Endothelial cell of umbilical vein (primary cell): ENCODE results near the gene ACSF3.

Experiments used
- EZH2 ChIP-seq: IDR thresholded peaks from 2 replicates; pipeline ENCODE4 v1.6.1; 2012; ENCODE audit warnings: borderline replicate concordance, low read depth, mild to moderate bottlenecking, moderate library complexity, low read length, inconsistent platforms; ENCODE audit not compliant: severe bottlenecking
- POLR2A ChIP-seq: IDR thresholded peaks from 2 replicates; pipeline ENCODE4 v1.6.1; 2012; ENCODE audit warnings: low read depth, mild to moderate bottlenecking, control low read depth, low read length
- POLR2AphosphoS5 ChIP-seq: IDR thresholded peaks from 2 replicates; pipeline ENCODE4 v1.6.1; 2012; ENCODE audit warnings: low read depth, mild to moderate bottlenecking, control low read depth, low read length, moderate library complexity; ENCODE audit not compliant: insufficient read depth
- TF ChIP-seq, protein P1 (sequence below), 2 donors: IDR thresholded peaks; 1 replicate in 1 of 2; 2 replicates in 1 of 2; pipeline ENCODE4 v1.5.1; 2011; ENCODE audit warnings: low read length in 2 of 2, mild to moderate bottlenecking in 2 of 2, moderate library complexity in 2 of 2, control low read depth in 1 of 2, inconsistent platforms in 1 of 2, low read depth in 1 of 2; ENCODE audit not compliant: insufficient read depth in 1 of 2; ENCODE audit errors: extremely low read depth in 1 of 2
- TF ChIP-seq, protein P2 (sequence below): IDR thresholded peaks from 2 replicates; pipeline ENCODE4 v1.6.1; 2011; ENCODE audit not compliant: insufficient read depth, insufficient read length

DNA sequence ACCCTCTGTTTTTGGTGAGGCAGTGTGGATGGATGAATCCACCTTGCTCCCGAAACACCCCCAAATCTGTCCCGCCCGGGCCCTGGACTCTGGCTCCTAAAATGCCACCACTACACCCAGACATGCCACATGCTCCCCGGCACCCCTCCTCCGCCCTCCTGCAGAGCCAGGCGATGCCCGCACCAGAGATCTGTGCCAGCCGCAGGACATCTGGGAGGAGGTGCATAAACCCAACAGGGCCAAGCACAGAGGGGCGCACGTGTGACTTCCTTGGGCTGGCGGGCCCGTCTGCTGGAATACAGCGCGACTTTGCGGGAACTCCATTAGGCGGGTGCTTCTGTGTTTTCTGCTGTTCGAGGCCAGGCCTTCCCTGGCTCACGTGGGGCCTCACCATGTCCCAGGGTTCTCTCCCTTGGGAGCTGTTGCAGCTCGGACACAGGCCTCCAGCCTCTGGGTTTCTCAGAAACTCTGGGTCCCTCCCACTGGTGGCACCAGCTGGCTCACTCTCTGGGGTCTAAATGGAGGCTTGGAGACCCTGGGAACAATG lies 14.1 kb upstream of the ACSF3 start:
- TF ChIP-seq EZH2 (no peak), POLR2A (no peak), POLR2AphosphoS5 (no peak)
- TF ChIP-seq, protein P1, sequence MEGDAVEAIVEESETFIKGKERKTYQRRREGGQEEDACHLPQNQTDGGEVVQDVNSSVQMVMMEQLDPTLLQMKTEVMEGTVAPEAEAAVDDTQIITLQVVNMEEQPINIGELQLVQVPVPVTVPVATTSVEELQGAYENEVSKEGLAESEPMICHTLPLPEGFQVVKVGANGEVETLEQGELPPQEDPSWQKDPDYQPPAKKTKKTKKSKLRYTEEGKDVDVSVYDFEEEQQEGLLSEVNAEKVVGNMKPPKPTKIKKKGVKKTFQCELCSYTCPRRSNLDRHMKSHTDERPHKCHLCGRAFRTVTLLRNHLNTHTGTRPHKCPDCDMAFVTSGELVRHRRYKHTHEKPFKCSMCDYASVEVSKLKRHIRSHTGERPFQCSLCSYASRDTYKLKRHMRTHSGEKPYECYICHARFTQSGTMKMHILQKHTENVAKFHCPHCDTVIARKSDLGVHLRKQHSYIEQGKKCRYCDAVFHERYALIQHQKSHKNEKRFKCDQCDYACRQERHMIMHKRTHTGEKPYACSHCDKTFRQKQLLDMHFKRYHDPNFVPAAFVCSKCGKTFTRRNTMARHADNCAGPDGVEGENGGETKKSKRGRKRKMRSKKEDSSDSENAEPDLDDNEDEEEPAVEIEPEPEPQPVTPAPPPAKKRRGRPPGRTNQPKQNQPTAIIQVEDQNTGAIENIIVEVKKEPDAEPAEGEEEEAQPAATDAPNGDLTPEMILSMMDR (IDR thresholded peaks at IDR 0.05; ENCODE audit: extremely low read depth in 1 of 2, insufficient read depth in 1 of 2, low read depth in 1 of 2, low read length in 2 of 2): no peak
- TF ChIP-seq, protein P2, sequence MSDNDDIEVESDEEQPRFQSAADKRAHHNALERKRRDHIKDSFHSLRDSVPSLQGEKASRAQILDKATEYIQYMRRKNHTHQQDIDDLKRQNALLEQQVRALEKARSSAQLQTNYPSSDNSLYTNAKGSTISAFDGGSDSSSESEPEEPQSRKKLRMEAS: no peak
